ENCODE measurements around the gene SCFD1. TPM values are rescaled to one million over a fixed set of nuclear protein-coding genes. Genes with fewer than 3 reads are reported as not detected.

The SCFD1 gene
- total RNA-seq, 1 donor from 2014 or later = 62.6 TPM

GRCh38 chr14:30759172-30760125, 137.3 kb downstream of the SCFD1 start:
- no peak for ATAC-seq

DNA sequence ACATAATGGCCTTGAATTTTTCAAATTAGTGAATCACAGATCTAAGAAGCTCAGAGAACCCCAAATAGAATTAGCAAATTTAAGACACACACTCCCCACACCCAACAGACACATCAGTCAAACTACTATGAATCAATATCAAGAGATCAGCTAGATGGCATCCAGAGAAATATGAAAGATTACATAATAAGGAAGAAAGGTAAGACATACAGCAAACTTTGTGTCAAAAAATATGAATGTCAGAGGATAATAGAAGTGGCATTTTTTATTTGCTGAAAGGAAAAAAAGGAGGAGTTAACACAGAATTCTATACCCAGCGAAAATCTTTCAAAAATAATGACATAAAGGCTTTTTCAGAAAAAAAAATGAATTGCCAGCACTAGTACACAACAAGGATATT, 141.8 kb downstream of the SCFD1 start:
- ATAC-seq = no peak

- ATAC-seq = no peak
These were observed 145.5 kb downstream of the SCFD1 start for GRCh38 chr14:30767624-30768023.

DNA sequence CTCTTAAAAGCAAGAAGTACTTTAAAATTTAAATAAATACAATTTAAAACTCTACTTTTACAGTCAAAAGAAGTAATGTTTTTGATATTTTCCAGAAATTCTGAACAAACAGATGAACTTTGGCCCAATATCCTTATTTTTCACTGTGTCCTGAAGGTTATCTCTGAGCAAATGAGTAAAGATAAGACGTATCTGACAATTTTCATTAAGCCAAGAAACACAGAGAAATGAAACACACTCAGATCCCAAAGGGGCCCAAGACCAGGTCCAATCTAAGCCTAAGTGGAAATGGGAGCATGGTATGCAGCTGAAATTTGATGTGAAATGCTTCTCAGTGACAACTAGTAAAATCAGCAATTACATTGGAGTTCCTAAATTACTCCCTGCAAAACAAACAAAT, 146.7 kb downstream of the SCFD1 start:
- no peak for ATAC-seq

- no peak for ATAC-seq
These were observed 148.3 kb downstream of the SCFD1 start for GRCh38 chr14:30770376-30770775.

- ATAC-seq = no peak
These were observed 149.5 kb downstream of the SCFD1 start for GRCh38 chr14:30771595-30771994.

- no peak for ATAC-seq
These were observed 157.1 kb downstream of the SCFD1 start for GRCh38 chr14:30779210-30779609.

Other genes with a start within 250 kb of the SCFD1 start
- 9.6 TPM for gene G2E3, start 63.2 kb upstream of the SCFD1 start, total RNA-seq